ENCODE data around the gene NADSYN1.

DNA sequence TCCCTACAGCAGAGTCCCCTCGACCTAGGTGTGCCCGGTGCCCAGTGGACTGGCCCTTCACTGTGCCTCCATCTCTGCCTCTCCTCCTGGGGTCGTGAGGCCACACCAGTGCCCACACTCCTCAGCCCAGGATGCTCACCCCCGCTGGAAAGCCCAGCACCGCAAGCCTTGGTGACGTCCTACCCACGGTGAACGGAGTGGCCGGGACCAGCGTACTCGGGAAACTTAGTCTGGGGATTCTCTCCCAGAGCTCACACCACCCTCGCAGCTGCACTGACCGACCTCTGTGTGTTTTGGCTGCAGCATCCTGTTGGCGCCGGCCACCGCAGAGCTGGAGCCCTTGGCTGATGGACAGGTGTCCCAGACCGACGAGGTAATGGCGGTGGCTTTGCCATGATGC is 38.5 kb downstream of the NADSYN1 start:
- TF ChIP-seq CEBPB (IDR thresholded peaks at IDR 0.05), result no peak
- TF ChIP-seq, protein P1, sequence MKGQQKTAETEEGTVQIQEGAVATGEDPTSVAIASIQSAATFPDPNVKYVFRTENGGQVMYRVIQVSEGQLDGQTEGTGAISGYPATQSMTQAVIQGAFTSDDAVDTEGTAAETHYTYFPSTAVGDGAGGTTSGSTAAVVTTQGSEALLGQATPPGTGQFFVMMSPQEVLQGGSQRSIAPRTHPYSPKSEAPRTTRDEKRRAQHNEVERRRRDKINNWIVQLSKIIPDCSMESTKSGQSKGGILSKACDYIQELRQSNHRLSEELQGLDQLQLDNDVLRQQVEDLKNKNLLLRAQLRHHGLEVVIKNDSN (IDR thresholded peaks at IDR 0.05), result no peak
- no peak for TF ChIP-seq ZBTB7A (IDR thresholded peaks at IDR 0.05; ENCODE audit: low read depth)
- no peak for TF ChIP-seq EGR1 (IDR thresholded peaks at IDR 0.05)

All from Ishikawa (cell line).